Measurements from ENCODE around the gene DLL1. TPM values are rescaled to one million over a fixed set of nuclear protein-coding genes. Genes with fewer than 3 reads are reported as not detected.

The DLL1 gene
- total RNA-seq, 1 experiment from 2014 or later: 0.51 TPM

GRCh38 chr6:170296746-170297575 lies 6.1 kb upstream of the DLL1 start:
- in situ Hi-C loops (cut with HindIII; ENCODE audit: low sequenced_read_pairs): no loop called here
- no peak for DNase-seq (ENCODE audit: low spot score)

DNA sequence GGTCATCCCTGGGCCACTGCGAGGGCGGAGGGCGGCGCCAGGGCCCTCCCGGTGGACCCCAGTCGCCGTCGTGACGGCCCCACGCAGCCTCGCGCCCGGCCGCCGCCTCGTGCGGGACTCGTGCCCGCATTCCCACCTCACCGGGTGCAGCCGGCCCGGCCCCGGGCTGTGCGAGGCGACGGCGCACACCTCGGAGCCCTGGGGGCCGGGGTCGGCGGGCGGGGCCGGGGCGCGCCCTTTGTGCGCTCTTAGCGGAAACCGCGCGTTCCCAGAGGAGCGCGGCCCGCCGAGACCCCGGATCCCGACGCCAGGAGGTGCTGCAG lies 5.5 kb upstream of the DLL1 start:
- no peak for DNase-seq (ENCODE audit: low spot score)
- in situ Hi-C loops (cut with HindIII; ENCODE audit: low sequenced_read_pairs): no loop called here

DNA sequence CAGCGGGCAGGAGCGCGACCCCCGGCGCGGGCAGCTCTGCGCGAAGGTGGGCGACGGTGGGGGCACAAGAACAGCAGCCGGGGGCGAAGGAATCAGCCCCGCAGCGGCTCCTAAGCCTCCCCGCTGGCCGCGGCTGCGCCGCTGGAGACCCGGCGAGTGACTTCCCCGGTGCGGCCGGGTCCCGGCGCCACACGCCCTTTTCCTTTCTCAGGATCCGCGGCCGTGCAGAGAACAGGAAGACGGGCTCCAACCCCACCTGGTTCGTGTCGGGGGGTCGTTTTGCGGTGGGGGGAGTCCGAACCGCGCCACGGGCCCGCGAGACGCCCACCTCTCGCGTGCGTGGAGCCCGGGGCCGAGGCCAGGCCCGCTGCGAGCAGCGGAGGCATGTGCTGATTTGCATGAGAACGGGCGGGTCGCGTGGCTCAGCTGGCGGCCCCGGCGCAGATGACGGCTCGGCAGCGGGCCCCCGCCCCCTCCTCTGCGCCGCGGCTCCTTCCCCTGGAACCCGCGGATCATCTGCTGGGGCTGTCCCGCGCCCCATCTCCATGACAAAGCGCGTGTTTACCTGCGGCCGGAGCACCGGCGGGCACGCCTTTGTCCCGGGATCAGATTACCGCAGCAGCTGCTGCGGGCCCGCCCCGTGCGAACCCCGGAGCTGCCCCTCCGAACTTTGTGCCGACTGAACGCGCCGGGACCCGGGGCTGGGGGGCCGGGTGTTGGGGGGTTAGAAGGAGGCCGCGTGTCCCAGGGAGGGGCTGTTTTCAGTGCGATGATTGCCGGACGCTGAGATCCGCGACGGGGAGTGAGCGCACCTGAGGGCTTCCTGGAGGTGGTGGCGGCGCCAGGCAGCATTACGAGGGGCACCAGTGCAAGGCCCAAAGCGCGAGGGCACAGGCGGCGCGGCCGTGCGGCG lies 4.9 kb upstream of the DLL1 start:
- no peak for DNase-seq (ENCODE audit: low spot score)
- in situ Hi-C loops (cut with HindIII; ENCODE audit: low sequenced_read_pairs): no loop called here

GRCh38 chr6:170294813-170295509 lies 4.1 kb upstream of the DLL1 start:
- in situ Hi-C loops (cut with HindIII; ENCODE audit: low sequenced_read_pairs): no loop called here
- no peak for DNase-seq (ENCODE audit: low spot score)

DNA sequence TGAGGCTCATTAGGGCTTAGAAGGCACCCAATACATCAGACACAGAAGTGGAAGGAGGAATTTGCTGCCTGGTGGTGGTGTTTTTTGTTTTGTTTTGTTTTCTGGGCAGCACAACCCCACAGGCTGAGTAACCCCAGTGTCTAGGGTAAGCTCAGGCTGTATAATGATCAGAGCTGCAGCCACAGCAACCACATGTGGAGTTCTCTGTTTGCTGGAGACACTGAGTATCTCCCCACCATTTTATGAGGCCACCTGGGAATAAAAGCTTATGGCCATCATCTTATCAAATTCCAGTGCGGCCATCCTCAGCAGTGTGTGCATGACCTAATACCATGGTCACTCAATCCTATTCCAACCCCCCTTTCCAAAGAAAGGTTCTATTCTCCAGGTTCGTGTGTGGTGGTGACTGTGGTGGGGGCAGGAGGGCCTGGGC lies 3.4 kb upstream of the DLL1 start:
- DNase-seq (ENCODE audit: low spot score): no peak
- in situ Hi-C loops (cut with HindIII; ENCODE audit: low sequenced_read_pairs): no loop called here

DNA sequence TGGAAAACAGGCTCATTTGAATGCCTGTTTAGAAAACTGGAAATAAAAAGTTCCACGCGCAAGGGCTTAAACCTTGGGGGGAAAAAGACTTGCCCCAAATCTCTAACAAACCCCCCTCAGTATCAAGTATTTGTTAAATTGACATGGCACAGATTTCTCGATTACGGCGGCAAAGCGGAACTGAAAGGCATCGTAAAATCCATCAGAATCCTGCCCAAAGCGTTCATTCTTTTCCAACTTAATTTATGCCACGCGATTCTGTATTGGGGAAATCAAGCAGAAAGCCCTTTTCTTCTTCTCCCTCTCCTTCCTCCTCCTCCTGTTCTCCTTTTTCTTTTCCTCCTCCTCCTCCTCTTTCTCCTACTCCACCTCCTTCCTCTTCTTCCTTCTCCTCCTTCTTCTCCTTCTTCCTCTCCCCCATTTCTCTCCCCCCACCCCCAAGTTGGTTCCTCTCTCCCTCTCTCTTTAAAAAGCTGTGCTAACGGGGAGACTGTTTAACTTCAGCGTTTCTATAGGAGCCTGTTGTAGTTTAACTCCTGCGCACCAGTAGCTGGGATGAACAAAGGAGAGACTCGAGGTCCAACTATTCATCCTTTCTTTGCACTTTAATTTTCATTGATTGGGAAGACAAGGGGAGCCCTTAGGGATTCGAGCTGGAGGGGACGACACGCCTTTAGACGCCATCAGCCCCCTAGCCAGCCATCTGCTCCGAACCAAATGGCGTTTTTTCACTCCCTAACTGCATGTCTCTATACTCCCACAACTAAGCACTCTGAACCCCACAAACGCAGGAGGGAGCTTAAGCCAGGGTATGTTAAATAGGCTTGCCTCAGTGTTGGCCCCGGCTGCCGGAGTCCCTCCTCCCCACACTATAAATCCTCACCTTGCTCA lies 2.7 kb upstream of the DLL1 start:
- no peak for DNase-seq (ENCODE audit: low spot score)
- in situ Hi-C loops (cut with HindIII; ENCODE audit: low sequenced_read_pairs): no loop called here

- peak; percentile 69 for DNase-seq (ENCODE audit: low spot score)
- in situ Hi-C loops (cut with HindIII; ENCODE audit: low sequenced_read_pairs): no loop called here
Observed at GRCh38 chr6:170292407-170293158, 1.7 kb upstream of the DLL1 start.

- no peak for DNase-seq (ENCODE audit: low spot score)
- in situ Hi-C loops (cut with HindIII; ENCODE audit: low sequenced_read_pairs): no loop called here
Observed at GRCh38 chr6:170292111-170292406, 1.2 kb upstream of the DLL1 start.

GRCh38 chr6:170291271-170292110 lies 613 bp upstream of the DLL1 start:
- in situ Hi-C loops (cut with HindIII; ENCODE audit: low sequenced_read_pairs): no loop called here
- peak; percentile 63 for DNase-seq (ENCODE audit: low spot score)

DNA sequence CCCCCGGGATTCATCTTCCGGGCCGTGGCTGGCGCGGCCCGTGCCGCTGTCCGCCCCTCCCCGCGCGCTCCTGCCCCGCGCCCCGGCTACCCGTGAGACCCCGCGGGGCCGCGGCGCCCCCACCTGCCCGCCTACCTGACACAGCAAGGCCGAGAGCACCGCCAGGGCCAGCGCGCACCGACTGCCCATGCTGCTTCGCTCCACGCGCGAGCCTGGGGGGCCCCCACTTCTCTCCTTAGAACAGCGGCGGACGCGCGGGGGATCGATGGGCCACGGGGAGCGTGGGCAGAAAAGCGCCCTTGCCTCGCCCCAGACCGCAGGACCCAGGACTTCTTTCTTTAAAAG lies 955 bp downstream of the DLL1 start:
- in situ Hi-C loops (cut with HindIII; ENCODE audit: low sequenced_read_pairs): no loop called here
- no peak for DNase-seq (ENCODE audit: low spot score)

GRCh38 chr6:170289180-170289931 lies 1.5 kb downstream of the DLL1 start:
- in situ Hi-C loops (cut with HindIII; ENCODE audit: low sequenced_read_pairs): no loop called here
- no peak for DNase-seq (ENCODE audit: low spot score)

GRCh38 chr6:170288852-170289179 lies 2.1 kb downstream of the DLL1 start:
- in situ Hi-C loops (cut with HindIII; ENCODE audit: low sequenced_read_pairs): no loop called here
- no peak for DNase-seq (ENCODE audit: low spot score)

GRCh38 chr6:170288091-170288631 lies 2.7 kb downstream of the DLL1 start:
- no peak for DNase-seq (ENCODE audit: low spot score)
- in situ Hi-C loops (cut with HindIII; ENCODE audit: low sequenced_read_pairs): no loop called here

DNA sequence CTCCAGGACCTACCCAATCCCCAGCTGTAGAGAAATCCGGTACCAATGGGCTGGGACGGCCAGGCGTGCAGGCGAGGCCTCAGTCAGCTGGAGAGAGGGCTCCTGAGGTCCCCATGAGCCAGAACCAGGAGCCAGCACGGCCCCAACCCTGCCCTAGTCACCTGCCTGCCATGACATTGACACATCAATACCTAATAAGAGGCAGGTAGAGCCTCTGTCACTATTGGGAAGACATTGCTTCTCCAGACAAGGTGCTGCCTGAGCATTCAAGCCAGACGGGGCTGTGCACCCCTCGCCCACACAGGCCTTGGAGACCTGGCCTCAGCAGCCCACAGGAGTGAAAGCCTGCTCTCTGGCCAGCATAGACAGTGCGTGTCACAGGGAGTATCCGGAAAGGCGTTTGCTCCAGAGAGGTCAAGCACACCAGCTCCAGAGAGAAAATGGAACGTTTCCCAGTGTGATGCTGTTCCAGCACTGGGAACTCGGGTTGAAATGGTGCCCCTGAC lies 3.5 kb downstream of the DLL1 start:
- no peak for DNase-seq (ENCODE audit: low spot score)
- in situ Hi-C loops (cut with HindIII; ENCODE audit: low sequenced_read_pairs): no loop called here

DNA sequence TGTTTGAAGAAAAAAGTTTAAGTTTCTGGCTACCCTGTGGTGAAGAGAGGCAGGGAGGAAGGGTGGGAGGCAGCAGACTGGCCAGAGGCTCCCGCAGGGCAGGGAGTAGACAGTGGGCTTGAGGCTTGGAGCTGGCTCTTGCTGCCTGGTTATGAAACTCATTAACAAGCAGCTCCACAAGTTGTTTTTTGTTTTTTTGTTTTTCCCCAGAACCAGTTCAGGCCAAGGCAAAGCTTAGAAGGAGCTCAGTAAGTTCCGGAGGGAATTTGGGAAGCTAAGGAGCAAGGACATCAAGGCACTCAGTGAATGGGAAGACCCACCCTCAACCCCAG lies 4.0 kb downstream of the DLL1 start:
- in situ Hi-C loops (cut with HindIII; ENCODE audit: low sequenced_read_pairs): no loop called here
- DNase-seq (ENCODE audit: low spot score): no peak

- in situ Hi-C loops (cut with HindIII; ENCODE audit: low sequenced_read_pairs): no loop called here
- no peak for DNase-seq (ENCODE audit: low spot score)
Observed at GRCh38 chr6:170286246-170286933, 4.5 kb downstream of the DLL1 start.

Data from G401 (cell line).